Aorta (tissue), 5 donors: ENCODE results near the gene DAPK1. TPM values are rescaled to one million over a fixed set of nuclear protein-coding genes. Genes with fewer than 3 reads are reported as not detected.

Experiments
- ATAC-seq: fragments of 200-7000 bp; cut with Tn5 transposase; one replicate; pipeline ENCODE4 v1.9.1; 2022; ENCODE audit warnings: moderate library complexity; ENCODE audit not compliant: low FRiP score
- DNase-seq, 2 donors: peaks; one replicate each; pipeline ENCODE4 v3.0.0-alpha.2; 2020
- H3K27ac ChIP-seq, 2 donors: one replicate each; pipeline ENCODE4 v1.5.1; 2013; ENCODE audit warnings: low read length in 2 of 2, mild to moderate bottlenecking in 2 of 2, moderate library complexity in 2 of 2, control low read depth in 1 of 2, inconsistent platforms in 1 of 2, low read depth in 1 of 2
- H3K27me3 ChIP-seq, 2 donors: one replicate each; pipeline ENCODE4 v1.6.1; 2013; ENCODE audit warnings: control low read depth in 1 of 2, low read length in 1 of 2, mild to moderate bottlenecking in 1 of 2, moderate library complexity in 1 of 2; ENCODE audit not compliant: insufficient read depth in 2 of 2, control insufficient read depth in 1 of 2
- H3K36me3 ChIP-seq, 2 donors: one replicate each; pipeline ENCODE4 v1.6.1; 2013; ENCODE audit warnings: control low read depth in 1 of 2, low read length in 1 of 2, mild to moderate bottlenecking in 1 of 2; ENCODE audit not compliant: insufficient read depth in 2 of 2, control insufficient read depth in 1 of 2
- H3K4me1 ChIP-seq, 2 donors: one replicate each; pipeline ENCODE4 v1.6.1; 2013; ENCODE audit warnings: low read length in 2 of 2, control low read depth in 1 of 2, mild to moderate bottlenecking in 1 of 2, moderate library complexity in 1 of 2; ENCODE audit not compliant: insufficient read depth in 2 of 2, control insufficient read depth in 1 of 2
- H3K4me3 ChIP-seq, 2 donors: one replicate each; pipeline ENCODE4 v1.5.1; 2013; ENCODE audit warnings: low read length in 2 of 2, control low read depth in 1 of 2, mild to moderate bottlenecking in 1 of 2
- H3K9me3 ChIP-seq: one replicate; pipeline ENCODE4 v1.6.1; 2013; ENCODE audit warnings: mild to moderate bottlenecking, low read length; ENCODE audit not compliant: control insufficient read depth
- WGBS, 2 donors: extraction: QIAGEN DNeasy Blood & Tissue Kit; methylation state at CpG; one replicate each; pipeline ENCODE4 v1.1.7; 2013; 5-methylcytosine and 5-hydroxymethylcytosine counted together
- intact Hi-C, 2 donors: fragments of 100-400 bp; cut with DNase I; formaldehyde crosslinking; loops; one replicate each; pipeline versions ENCODE4 v1.14.2 to v1.15.0; 2022
- polyA plus RNA-seq, 2 donors: library from polyadenylated mRNA; stranded (reverse); fragments of 200-250 nt; gene quantifications; one replicate each; pipeline ENCODE4 v1.2.3, GENCODE V29; 2013
- total RNA-seq, 2 donors: library from RNA; stranded (reverse); fragmentation: NEBNext Ultra II Directional; extraction: Animal tissue kit (Norgen Biotek cat#: 25700); gene quantifications; one replicate each; pipeline ENCODE4 v1.2.1, GENCODE V29; 2021
- donor health status: healthy with polysubstance abuse.
- donor health status: Bipolar disorder and iron deficiency.
- donor health status: DM: no; HTN: no; CAD: no.
- donor health status: DM: no; HTN: no; CAD: no.
- donor health status: DM: yes; HTN: yes; CAD: no.

Gene DAPK1
- total and polyA plus RNA-seq, 4 donors = 6.5 to 41.7 (median 21.7) TPM

DNA sequence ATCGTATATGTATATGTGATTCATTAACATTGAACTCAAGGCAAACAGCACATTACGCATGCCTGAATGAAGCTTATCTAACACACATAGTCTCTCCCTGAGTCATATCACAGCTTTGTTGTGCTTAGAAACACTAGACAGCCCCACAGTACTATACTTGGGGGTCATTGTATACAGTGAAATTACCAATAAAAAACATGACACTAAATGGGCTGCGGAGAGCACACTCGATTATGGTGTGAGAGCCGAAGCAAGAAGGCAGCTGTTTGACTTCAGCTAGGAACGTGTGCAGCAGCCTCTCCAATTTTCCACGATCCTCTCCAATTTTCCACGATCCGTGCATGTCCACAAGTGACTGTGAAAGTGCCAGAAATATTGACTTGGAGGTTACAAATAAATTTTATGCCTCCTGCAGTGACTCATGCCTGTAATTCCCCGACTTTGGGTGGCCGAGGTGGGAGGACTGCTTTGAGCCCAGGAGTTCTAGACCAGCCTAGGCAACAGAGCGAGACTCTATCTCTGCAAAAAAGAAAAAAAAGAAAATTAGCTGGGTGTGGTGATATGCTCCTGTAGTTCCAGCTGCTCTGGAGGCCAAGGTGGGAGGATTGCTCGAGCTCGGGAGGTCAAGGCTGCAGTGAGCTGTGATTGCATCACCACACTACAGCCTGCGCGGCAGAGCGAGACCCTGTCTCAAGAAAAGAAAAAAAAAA, 102.4 kb downstream of the DAPK1 start:
- no peaks in the 10 kb centered on the region for H3K27me3 ChIP-seq
- DNase-seq (no peak), ATAC-seq (peak; percentile 47)
- H3K27ac ChIP-seq = no peak overlapping the region
- WGBS, 2 donors = 34% methylated on average over 17 of the region's 17 CpGs
- no peaks in the 10 kb centered on the region for H3K4me1 ChIP-seq
- no peaks in the 10 kb centered on the region for H3K36me3 ChIP-seq
- intact Hi-C loops = no loop called here
- H3K9me3 ChIP-seq = no peaks in the 10 kb centered on the region
- H3K4me3 ChIP-seq = no peak overlapping the region

- ATAC-seq (peak; percentile 20), DNase-seq (peak in 1 of 2 donors; percentile 70)
- H3K36me3 ChIP-seq = no peaks in the 10 kb centered on the region
- WGBS, 2 donors = 90 to 94% methylated on average over 1 of the region's 1 CpG
- no peak overlapping the region for H3K4me3 ChIP-seq
- no peaks in the 10 kb centered on the region for H3K27me3 ChIP-seq
- no peaks in the 10 kb centered on the region for H3K4me1 ChIP-seq
- no peak overlapping the region for H3K27ac ChIP-seq
- no peaks in the 10 kb centered on the region for H3K9me3 ChIP-seq
- intact Hi-C loops = no loop called here
Measured at GRCh38 chr9:87601176-87601575, 103.5 kb downstream of the DAPK1 start.

DNA sequence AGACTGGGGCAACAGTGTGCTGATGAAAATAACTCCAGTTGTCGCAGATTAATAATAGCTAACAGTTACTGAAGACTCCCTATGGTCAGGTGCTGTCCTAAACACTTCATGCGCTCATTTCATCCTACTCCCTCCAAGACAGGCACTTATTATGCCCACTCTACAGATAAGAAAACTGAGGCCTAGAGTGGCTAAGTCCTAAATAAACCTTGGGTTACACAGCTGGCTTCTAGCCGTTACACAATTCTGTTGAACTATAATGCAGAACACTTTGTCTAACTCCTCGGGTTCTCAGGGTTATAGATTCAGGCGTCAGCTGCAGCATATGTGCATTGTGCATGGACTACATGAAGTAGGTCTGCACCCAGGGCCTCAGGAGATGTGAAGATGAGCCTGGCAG, 103.9 kb downstream of the DAPK1 start:
- 86 to 91% methylated on average over 5 of the region's 5 CpGs for WGBS, 2 donors
- H3K27me3 ChIP-seq = no peaks in the 10 kb centered on the region
- DNase-seq = no peak
- no peak for ATAC-seq
- intact Hi-C loops = no loop called here
- no peaks in the 10 kb centered on the region for H3K4me1 ChIP-seq
- no peaks in the 10 kb centered on the region for H3K36me3 ChIP-seq
- no peak overlapping the region for H3K27ac ChIP-seq
- H3K9me3 ChIP-seq = no peaks in the 10 kb centered on the region
- no peak overlapping the region for H3K4me3 ChIP-seq

GRCh38 chr9:87602933-87603643, 105.4 kb downstream of the DAPK1 start:
- 94 to 95% methylated on average over 9 of the region's 9 CpGs for WGBS, 2 donors
- no peaks in the 10 kb centered on the region for H3K4me1 ChIP-seq
- DNase-seq (no peak), ATAC-seq (no peak)
- H3K27ac ChIP-seq = no peak overlapping the region
- no peaks in the 10 kb centered on the region for H3K9me3 ChIP-seq
- no peaks in the 10 kb centered on the region for H3K36me3 ChIP-seq
- no peak overlapping the region for H3K4me3 ChIP-seq
- H3K27me3 ChIP-seq = no peaks in the 10 kb centered on the region
- intact Hi-C loops = no loop called here

DNA sequence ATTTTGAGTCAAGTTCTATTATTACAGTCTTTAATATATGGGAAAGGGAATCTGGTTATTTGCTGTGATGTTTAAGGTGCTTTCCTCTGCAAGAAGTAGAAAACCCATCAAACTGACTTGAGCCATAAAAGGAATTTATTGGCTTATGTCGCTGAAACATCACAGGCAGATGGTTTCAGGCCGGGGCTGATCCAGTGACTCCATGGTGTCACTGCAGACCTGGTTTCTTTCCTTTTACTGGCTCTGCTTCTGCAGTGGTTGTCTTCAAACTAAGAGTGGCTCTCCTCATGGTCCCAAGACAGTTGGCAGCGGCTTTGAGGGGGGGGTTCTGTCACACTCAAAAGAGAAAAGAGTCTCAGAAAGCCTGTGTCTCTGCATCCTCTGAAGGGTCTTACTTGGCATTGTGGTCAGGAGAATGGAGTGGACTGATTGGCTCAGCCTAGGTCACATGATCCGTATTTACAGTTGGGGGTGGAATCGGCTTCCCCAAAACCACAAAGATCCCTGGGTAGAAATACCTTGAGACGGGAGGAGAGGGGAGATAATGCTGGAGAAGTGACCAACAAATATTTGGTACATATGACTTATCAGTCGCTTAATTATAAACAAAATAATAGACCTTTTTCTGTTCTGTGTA, 106.3 kb downstream of the DAPK1 start:
- intact Hi-C loops = no loop called here
- no peaks in the 10 kb centered on the region for H3K9me3 ChIP-seq
- H3K27me3 ChIP-seq = no peaks in the 10 kb centered on the region
- ATAC-seq (no peak), DNase-seq (no peak)
- H3K4me3 ChIP-seq = no peak overlapping the region
- no peaks in the 10 kb centered on the region for H3K36me3 ChIP-seq
- H3K4me1 ChIP-seq = no peaks in the 10 kb centered on the region
- WGBS, 2 donors = 83% methylated on average over 7 of the region's 7 CpGs
- no peak overlapping the region for H3K27ac ChIP-seq

DNA sequence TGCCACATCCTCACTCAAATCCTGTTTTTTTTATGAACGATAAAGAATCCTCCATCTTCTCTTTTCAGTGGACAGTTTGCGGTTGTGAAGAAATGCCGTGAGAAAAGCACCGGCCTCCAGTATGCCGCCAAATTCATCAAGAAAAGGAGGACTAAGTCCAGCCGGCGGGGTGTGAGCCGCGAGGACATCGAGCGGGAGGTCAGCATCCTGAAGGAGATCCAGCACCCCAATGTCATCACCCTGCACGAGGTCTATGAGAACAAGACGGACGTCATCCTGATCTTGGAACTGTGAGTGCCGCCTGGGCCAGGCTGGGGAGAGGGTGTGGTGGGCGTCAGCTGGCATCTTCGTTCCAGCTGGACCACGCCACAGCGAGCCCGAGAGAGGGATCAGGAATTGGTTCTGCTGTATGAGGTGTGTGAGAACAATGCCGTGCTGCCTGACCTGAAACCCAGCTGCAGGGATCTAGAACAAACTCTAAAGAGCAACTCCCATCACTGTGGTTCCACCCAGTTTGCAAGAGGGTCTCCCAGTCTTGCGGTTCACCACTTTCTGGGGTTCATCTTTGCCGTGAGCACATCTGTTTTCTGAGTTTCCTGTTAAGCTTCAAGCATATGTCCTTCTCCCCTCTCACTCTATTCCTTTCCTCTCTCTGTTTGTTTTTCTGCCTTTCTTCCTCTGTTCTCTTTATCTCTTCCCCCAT, 107.4 kb downstream of the DAPK1 start:
- ATAC-seq (no peak), DNase-seq (no peak)
- Histone ChIP-seq H3K27me3 (no peaks in the 10 kb centered on the region), H3K36me3 (no peaks in the 10 kb centered on the region), H3K4me1 (no peaks in the 10 kb centered on the region), H3K4me3 (no peak overlapping the region), H3K9me3 (no peaks in the 10 kb centered on the region), H3K27ac (no peak overlapping the region)
- WGBS, 2 donors = 91 to 97% methylated on average over 23 of the region's 23 CpGs
- intact Hi-C loops = no loop called here

- no peak overlapping the region for H3K4me3 ChIP-seq
- ATAC-seq (no peak), DNase-seq (no peak)
- intact Hi-C loops = no loop called here
- H3K4me1 ChIP-seq = no peaks in the 10 kb centered on the region
- 91 to 94% methylated on average over 10 of the region's 10 CpGs for whole genome bisulfite sequencing, 2 donors
- no peak overlapping the region for H3K27ac ChIP-seq
- no peaks in the 10 kb centered on the region for H3K9me3 ChIP-seq
- no peaks in the 10 kb centered on the region for H3K36me3 ChIP-seq
- H3K27me3 ChIP-seq = no peaks in the 10 kb centered on the region
Measured at GRCh38 chr9:87605676-87606075, 108.0 kb downstream of the DAPK1 start.

DNA sequence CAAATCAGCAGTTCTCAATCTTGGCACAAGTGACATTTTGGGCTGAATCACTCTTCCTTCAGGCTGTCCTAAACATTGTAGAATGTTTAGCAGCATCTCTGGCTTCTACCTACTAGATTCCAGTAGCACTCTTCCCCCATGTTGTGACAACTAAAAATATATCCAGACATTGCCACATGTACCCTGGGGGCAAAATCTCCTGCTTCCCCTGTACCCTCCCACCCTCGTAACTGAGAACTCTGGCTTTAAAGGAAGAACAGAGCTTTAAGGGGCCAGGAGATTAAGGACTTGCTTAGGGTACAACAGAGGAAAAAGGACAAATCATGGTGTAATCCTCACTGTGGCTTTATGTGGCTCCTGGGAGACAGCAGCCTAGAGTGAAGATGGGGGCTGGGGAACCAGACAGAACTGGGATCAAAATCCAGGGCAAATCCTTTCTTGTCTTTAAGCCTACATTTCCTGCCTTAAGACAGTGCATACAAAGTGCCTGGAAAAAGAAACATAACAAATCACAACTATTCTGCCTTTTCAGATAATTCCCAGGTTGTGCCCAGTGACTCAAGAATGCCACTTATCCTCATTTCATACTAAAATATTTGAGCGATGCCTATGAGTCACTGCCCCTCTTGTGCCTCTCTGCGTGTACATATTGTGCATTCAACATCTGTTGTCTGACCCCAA, 109.3 kb downstream of the DAPK1 start:
- DNase-seq = no peak
- no peaks in the 10 kb centered on the region for H3K36me3 ChIP-seq
- H3K4me3 ChIP-seq = no peak overlapping the region
- H3K27ac ChIP-seq = peak overlapping the region in 1 of 2 donors; percentile 34
- no peaks in the 10 kb centered on the region for H3K27me3 ChIP-seq
- no peaks in the 10 kb centered on the region for H3K4me1 ChIP-seq
- no peaks in the 10 kb centered on the region for H3K9me3 ChIP-seq
- 43 to 45% methylated on average over 3 of the region's 3 CpGs for WGBS, 2 donors
- intact Hi-C loops = no loop called here
- no peak for ATAC-seq
